ENCODE results near the gene NOS1.

Gene NOS1

GRCh38 chr12:117300174-117300573 is 61.3 kb downstream of the NOS1 start:
- no peak overlapping the region for H3K27ac ChIP-seq
- H3K4me3 ChIP-seq (ENCODE audit: low read depth in 1 of 2, low read length in 1 of 2), result no peak overlapping the region
- no peak for TF ChIP-seq CTCF (IDR thresholded peaks at IDR 0.05)
- H3K36me3 ChIP-seq, result no peaks in the 10 kb centered on the region
- H3K4me1 ChIP-seq (ENCODE audit: control insufficient read depth in 1 of 2, insufficient read depth in 1 of 2, low read depth in 1 of 2, low read length in 1 of 2), result no peaks in the 10 kb centered on the region
- H3K9me3 ChIP-seq, result no peaks in the 10 kb centered on the region
- H3K27me3 ChIP-seq, result peaks cover 1% of the 10 kb centered on the region

GRCh38 chr12:117298648-117299225 is 62.7 kb downstream of the NOS1 start:
- Histone ChIP-seq H3K9me3 (no peaks in the 10 kb centered on the region), H3K4me3 (ENCODE audit: low read depth in 1 of 2, low read length in 1 of 2) (no peak overlapping the region)

GRCh38 chr12:117298191-117298590 is 63.2 kb downstream of the NOS1 start:
- H3K9me3 ChIP-seq, result no peaks in the 10 kb centered on the region
- TF ChIP-seq CTCF (IDR thresholded peaks at IDR 0.05), result no peak
- H3K27me3 ChIP-seq, result peaks cover 21% of the 10 kb centered on the region

More at GRCh38 chr12:117298648-117299225, 62.7 kb downstream of the NOS1 start:
- H3K27me3 ChIP-seq, result peaks cover 15% of the 10 kb centered on the region
- H3K36me3 ChIP-seq, result no peaks in the 10 kb centered on the region
- no peak for TF ChIP-seq CTCF (IDR thresholded peaks at IDR 0.05)
- no peak overlapping the region for H3K27ac ChIP-seq
- H3K4me1 ChIP-seq (ENCODE audit: control insufficient read depth in 1 of 2, insufficient read depth in 1 of 2, low read depth in 1 of 2, low read length in 1 of 2), result no peaks in the 10 kb centered on the region

GRCh38 chr12:117294189-117294603 is 67.2 kb downstream of the NOS1 start:
- Histone ChIP-seq H3K27me3 (peaks cover 22% of the 10 kb centered on the region), H3K36me3 (no peaks in the 10 kb centered on the region), H3K4me3 (ENCODE audit: low read depth in 1 of 2, low read length in 1 of 2) (no peak overlapping the region), H3K9me3 (no peaks in the 10 kb centered on the region), H3K27ac (no peak overlapping the region), H3K4me1 (ENCODE audit: control insufficient read depth in 1 of 2, insufficient read depth in 1 of 2, low read depth in 1 of 2, low read length in 1 of 2) (no peaks in the 10 kb centered on the region)
- TF ChIP-seq CTCF (IDR thresholded peaks at IDR 0.05), result no peak

More at GRCh38 chr12:117298191-117298590, 63.2 kb downstream of the NOS1 start:
- Histone ChIP-seq H3K4me1 (ENCODE audit: control insufficient read depth in 1 of 2, insufficient read depth in 1 of 2, low read depth in 1 of 2, low read length in 1 of 2) (no peaks in the 10 kb centered on the region), H3K4me3 (ENCODE audit: low read depth in 1 of 2, low read length in 1 of 2) (no peak overlapping the region), H3K36me3 (no peaks in the 10 kb centered on the region), H3K27ac (no peak overlapping the region)

- TF ChIP-seq CTCF (IDR thresholded peaks at IDR 0.05), result no peak
- Histone ChIP-seq H3K4me3 (ENCODE audit: low read depth in 1 of 2, low read length in 1 of 2) (no peak overlapping the region), H3K36me3 (no peaks in the 10 kb centered on the region), H3K27ac (no peak overlapping the region), H3K27me3 (peaks cover 22% of the 10 kb centered on the region), H3K4me1 (ENCODE audit: control insufficient read depth in 1 of 2, insufficient read depth in 1 of 2, low read depth in 1 of 2, low read length in 1 of 2) (no peaks in the 10 kb centered on the region), H3K9me3 (no peaks in the 10 kb centered on the region)
These were observed 67.9 kb downstream of the NOS1 start for GRCh38 chr12:117293510-117293909.
